ENCODE results near the gene DLX2. TPM values are rescaled to one million over a fixed set of nuclear protein-coding genes. Genes with fewer than 3 reads are reported as not detected.

Gene DLX2
- total and polyA plus RNA-seq, 2 of the 13 experiments (the other 11 are each of a cell fraction or from before 2014, with no cell fraction given) = 0.07 to 0.15 TPM

DNA sequence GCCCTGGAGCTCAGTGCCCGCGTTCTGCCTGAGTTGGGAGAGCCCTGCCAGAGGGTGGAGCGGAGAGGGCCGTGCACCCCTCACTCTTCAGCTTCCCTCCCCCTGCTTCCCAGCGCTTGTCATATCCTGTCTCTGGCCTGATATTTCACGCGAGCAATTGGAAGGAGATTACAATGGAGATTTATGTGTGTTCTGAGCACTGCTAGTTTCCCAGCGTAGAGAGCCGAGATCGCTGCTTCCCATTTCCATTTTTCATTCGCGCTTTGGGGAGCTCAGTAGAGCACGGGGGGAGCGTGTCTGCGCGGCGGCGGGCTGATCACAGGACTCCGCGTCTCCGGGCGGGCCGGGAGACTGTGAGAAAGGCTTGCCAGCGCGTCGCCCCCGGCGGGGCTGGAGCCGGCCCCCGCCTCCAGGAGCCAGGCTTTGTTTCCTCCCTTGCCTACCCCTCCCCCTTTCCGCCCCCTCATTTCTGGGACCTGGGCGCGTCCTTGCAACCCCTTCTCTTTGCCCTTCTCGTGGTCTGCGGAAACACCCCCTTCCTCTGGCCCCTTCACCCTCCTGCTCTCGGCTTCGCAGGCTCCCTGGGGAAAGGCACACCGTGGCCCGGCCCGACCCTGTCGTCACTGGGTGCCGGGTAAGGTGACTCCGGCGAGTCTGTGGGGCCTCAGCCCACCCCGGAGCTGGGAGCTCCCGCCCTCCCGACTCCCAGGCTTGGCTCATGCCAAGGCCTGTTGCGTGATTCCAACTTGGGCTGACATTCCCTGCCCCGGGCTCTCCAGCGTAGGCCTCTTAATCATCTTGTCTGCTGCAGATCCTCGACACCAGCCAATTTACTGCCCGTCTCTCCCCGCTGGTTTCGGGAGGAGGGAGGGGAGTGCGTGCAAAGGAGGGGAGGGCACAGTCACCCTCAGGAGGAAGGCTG is 5.8 kb downstream of the DLX2 start (continued):
- no peak for TF ChIP-seq NAIF1 (CRISPR knock-in tag; IDR thresholded peaks at IDR 0.05; ENCODE audit: borderline replicate concordance)
- no peak for TF ChIP-seq KLF11 (CRISPR knock-in tag; IDR thresholded peaks at IDR 0.05)
- TF ChIP-seq TAF1 (CRISPR knock-in tag; IDR thresholded peaks at IDR 0.05) = no peak
- TF ChIP-seq ZNF343 (CRISPR knock-in tag; IDR thresholded peaks at IDR 0.05) = peak; percentile 30; the same call in 1 of the 2 replicates
- TF ChIP-seq PPARG (CRISPR knock-in tag; conservative IDR thresholded peaks at IDR 0.05) = no peak
- no peak for TF ChIP-seq ZNF235 (CRISPR knock-in tag; IDR thresholded peaks at IDR 0.05; ENCODE audit: borderline replicate concordance)
- TF ChIP-seq RBFOX2 (IDR thresholded peaks at IDR 0.05; ENCODE audit: low read depth, low read length) = no peak
- no peak for TF ChIP-seq MEF2D (CRISPR knock-in tag; IDR thresholded peaks at IDR 0.05)
- TF ChIP-seq, protein P1, sequence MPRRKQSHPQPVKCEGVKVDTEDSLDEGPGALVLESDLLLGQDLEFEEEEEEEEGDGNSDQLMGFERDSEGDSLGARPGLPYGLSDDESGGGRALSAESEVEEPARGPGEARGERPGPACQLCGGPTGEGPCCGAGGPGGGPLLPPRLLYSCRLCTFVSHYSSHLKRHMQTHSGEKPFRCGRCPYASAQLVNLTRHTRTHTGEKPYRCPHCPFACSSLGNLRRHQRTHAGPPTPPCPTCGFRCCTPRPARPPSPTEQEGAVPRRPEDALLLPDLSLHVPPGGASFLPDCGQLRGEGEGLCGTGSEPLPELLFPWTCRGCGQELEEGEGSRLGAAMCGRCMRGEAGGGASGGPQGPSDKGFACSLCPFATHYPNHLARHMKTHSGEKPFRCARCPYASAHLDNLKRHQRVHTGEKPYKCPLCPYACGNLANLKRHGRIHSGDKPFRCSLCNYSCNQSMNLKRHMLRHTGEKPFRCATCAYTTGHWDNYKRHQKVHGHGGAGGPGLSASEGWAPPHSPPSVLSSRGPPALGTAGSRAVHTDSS (CRISPR knock-in tag; conservative IDR thresholded peaks at IDR 0.05) = no peak
- TF ChIP-seq RXRA (CRISPR knock-in tag; IDR thresholded peaks at IDR 0.05) = no peak
- TF ChIP-seq U2AF2 (IDR thresholded peaks at IDR 0.05; ENCODE audit: low read depth, low read length) = no peak
- TF ChIP-seq, protein P2, sequence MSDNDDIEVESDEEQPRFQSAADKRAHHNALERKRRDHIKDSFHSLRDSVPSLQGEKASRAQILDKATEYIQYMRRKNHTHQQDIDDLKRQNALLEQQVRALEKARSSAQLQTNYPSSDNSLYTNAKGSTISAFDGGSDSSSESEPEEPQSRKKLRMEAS (IDR thresholded peaks at IDR 0.05) = no peak; the same call in 1 of the 2 replicates
- TF ChIP-seq ZNF101 (CRISPR knock-in tag; IDR thresholded peaks at IDR 0.05; ENCODE audit: borderline replicate concordance, low read depth) = no peak
- TF ChIP-seq, protein P3, sequence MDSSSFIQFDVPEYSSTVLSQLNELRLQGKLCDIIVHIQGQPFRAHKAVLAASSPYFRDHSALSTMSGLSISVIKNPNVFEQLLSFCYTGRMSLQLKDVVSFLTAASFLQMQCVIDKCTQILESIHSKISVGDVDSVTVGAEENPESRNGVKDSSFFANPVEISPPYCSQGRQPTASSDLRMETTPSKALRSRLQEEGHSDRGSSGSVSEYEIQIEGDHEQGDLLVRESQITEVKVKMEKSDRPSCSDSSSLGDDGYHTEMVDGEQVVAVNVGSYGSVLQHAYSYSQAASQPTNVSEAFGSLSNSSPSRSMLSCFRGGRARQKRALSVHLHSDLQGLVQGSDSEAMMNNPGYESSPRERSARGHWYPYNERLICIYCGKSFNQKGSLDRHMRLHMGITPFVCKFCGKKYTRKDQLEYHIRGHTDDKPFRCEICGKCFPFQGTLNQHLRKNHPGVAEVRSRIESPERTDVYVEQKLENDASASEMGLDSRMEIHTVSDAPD (CRISPR knock-in tag; IDR thresholded peaks at IDR 0.05) = no peak
- TF ChIP-seq KDM1A (CRISPR knock-in tag; IDR thresholded peaks at IDR 0.05) = no peak
- no peak for TF ChIP-seq ZNF552 (CRISPR knock-in tag; IDR thresholded peaks at IDR 0.05; ENCODE audit: borderline replicate concordance)
- no peak for TF ChIP-seq HOXA9 (CRISPR knock-in tag; IDR thresholded peaks at IDR 0.05; ENCODE audit: borderline replicate concordance)
- TF ChIP-seq CBX1 (IDR thresholded peaks at IDR 0.05; ENCODE audit: low read depth) = no peak
- TF ChIP-seq, protein P4, sequence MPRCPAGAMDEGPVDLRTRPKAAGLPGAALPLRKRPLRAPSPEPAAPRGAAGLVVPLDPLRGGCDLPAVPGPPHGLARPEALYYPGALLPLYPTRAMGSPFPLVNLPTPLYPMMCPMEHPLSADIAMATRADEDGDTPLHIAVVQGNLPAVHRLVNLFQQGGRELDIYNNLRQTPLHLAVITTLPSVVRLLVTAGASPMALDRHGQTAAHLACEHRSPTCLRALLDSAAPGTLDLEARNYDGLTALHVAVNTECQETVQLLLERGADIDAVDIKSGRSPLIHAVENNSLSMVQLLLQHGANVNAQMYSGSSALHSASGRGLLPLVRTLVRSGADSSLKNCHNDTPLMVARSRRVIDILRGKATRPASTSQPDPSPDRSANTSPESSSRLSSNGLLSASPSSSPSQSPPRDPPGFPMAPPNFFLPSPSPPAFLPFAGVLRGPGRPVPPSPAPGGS (CRISPR knock-in tag; IDR thresholded peaks at IDR 0.05) = 0 out of 2 replicates have a peak, but pooled peaks have one; percentile 15
- TF ChIP-seq ZSCAN20 (CRISPR knock-in tag; IDR thresholded peaks at IDR 0.05; ENCODE audit: borderline replicate concordance) = no peak
- no peak for TF ChIP-seq ZZZ3 (CRISPR knock-in tag; IDR thresholded peaks at IDR 0.05; ENCODE audit: borderline replicate concordance)
- TF ChIP-seq ZNF333 (CRISPR knock-in tag; IDR thresholded peaks at IDR 0.05; ENCODE audit: borderline replicate concordance) = no peak
- no peak for TF ChIP-seq PCBP2 (optimal IDR thresholded peaks at IDR 0.05; ENCODE audit: low read depth, low read length, poor library complexity, severe bottlenecking)
- no peak for TF ChIP-seq ZNF83 (CRISPR knock-in tag; IDR thresholded peaks at IDR 0.05; ENCODE audit: borderline replicate concordance)
